HG03460 (cell line): ENCODE results near the gene TCF12.

Experiments
- ATAC-seq: cut with Tn5 transposase; IDR thresholded peaks from one replicate; pipeline ENCODE4 v1.9.1; 2021; ENCODE audit not compliant: unreplicated experiment

TCF12 gene

DNA sequence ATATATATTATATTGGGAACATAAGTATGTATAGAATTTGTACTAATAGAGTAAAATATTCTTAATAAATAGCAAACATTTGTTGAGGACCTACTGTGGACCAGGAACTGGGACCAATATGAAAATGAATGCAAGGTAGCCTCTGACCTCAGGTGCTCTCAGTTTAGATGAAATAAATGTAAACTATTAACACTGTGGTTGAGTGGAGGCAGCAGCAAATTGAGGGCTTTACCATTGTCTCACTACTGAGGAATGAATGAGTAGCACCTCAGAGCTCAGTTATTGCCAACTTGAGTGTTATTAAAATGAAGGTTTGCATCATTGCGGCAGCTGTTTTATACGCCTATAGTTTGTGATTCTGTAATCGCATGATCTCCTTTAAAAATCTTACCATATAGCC, 366.9 kb downstream of the TCF12 start:
- ATAC-seq = peak; percentile 56

DNA sequence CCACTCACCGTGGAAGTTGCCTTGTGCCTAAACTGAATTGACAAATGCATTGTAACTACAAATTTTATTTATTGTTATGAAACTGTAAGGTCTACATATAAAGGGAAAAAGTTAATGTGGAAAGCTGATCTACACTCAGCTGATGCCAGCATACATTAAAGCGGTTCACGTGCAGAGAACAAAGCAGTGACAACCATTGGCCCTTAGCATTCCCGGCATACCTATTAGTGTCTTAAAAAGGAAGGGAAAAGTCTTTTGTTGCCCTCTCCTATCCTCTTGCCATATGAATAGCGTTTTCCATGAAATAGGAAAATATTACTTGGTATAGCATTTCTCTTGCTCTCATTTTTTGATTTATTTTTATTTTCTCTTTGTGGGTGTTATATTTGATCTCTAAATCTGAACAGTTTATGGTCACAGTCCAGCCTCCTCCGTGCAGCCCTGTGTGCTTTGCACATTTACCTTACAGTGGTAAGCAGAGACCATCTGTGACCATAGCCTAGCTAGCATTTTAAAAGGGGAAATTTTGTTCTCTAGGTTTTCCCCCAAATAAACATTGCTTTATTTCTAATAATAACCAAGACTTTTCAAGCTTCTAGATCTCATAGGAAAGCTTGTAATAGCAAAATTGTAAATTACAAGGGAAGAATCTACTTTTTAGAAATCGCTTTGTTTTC, 368.1 kb downstream of the TCF12 start:
- ATAC-seq = no peak

- no peak for ATAC-seq
Measured at GRCh38 chr15:57287123-57287521, 368.7 kb downstream of the TCF12 start.

DNA sequence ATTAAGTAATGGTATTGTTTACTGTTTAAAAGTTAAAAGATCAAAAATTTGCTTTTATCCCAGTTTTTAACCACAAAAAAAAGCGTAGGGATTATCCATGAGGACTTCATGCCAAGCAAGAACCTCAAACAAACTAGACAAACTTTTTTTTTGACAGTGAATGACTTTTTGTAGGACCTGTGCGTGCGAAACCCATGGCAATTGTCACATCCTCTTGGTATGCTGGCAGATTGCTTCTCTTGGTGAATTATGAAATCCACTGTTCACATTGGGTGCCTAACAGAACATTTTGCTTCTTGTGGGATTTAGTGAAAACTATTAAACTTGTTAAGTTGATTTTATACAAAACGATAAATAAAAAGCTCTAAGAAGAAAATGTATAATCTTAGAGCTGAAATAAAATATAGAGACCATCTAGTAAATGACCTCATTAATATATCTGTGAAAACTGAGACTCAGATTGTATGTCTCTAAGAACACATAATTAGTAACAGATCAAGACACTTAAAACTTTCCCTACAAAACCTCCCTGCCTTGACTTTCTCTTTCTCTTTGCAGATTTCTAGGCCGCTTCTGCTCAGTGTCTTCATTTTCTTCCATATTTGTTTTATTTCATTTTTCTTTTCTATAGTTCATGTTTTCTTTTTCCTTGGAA, 370.6 kb downstream of the TCF12 start:
- no peak for ATAC-seq

- ATAC-seq = no peak
Measured at GRCh38 chr15:57290187-57290586, 371.7 kb downstream of the TCF12 start.

DNA sequence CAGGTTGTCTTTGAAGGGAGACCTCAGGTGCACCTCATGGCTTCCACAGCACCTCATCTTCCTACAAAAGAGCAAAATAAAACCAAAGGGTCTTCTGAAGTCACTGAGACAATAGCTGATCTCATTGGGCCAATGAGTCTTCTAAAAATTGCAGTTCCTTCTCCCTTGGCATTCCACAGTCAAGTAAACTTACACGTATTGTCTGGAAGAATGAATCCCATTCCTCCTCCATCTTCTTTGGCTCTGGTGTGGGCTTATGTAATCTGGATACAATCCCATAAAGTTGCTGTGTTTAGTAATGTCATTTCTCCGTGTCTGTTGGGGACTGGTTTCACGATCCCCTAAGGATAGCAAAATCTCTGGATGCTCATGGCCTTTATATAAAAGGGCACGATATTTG, 372.4 kb downstream of the TCF12 start:
- no peak for ATAC-seq

GRCh38 chr15:57296473-57297162, 378.2 kb downstream of the TCF12 start:
- ATAC-seq = no peak

DNA sequence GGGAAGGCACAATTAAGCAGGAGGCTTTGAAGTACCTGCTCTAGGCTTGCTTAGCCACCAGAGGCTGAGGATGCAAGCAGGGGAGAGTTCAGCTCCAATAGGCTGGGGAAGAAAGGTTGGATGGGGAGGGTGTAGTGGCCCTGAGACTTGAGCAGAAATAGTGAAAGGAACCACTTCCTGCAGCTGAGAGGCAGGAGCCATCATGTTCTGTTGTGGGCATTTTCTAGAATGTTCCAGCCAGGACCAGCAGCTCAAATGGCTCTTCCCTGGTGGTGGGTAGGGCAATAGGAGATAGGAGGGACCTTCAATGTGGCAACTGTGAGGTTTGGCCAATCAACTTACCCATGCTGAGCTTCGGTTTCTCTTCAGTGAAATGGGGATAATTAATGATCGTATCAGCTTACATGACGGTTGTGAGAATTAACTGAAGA, 378.7 kb downstream of the TCF12 start:
- ATAC-seq = no peak

DNA sequence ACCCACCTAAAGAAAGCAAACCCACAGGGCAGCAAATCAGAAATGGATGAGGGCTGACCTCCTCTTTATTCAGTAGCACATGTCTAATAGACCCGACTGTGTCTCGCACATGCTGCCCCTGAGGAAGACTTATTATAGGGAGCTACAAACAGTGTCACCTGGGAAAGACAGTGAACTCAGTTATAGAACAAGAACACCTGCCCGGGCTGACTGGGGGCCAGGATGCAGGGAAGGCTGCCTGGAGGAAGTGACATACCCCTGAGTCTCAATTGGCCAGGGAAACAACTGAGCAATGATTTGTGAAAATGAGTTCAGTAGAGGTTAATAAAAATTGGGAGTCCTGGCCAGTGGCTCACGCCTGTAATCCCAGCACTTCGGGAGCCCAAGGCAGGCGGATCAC, 379.2 kb downstream of the TCF12 start:
- no peak for ATAC-seq

DNA sequence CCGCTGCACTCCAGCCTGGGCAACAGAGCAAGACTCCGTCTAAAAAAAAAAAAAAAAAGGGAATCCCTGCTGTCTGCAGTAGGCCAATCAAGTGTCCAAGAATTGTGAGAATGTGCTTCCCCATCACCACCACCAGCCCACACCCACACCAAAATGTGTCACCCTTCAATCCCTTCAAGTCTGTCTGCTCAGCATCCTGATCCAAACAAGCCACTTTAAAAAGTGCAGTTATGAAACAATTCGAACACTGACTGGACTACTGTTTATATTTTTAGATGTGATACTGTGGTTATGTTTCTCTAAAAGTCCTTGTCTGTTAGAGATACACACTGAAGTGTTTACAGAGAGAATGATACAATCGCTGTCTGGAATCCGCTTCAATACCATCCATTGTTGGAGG, 379.8 kb downstream of the TCF12 start:
- ATAC-seq = no peak

DNA sequence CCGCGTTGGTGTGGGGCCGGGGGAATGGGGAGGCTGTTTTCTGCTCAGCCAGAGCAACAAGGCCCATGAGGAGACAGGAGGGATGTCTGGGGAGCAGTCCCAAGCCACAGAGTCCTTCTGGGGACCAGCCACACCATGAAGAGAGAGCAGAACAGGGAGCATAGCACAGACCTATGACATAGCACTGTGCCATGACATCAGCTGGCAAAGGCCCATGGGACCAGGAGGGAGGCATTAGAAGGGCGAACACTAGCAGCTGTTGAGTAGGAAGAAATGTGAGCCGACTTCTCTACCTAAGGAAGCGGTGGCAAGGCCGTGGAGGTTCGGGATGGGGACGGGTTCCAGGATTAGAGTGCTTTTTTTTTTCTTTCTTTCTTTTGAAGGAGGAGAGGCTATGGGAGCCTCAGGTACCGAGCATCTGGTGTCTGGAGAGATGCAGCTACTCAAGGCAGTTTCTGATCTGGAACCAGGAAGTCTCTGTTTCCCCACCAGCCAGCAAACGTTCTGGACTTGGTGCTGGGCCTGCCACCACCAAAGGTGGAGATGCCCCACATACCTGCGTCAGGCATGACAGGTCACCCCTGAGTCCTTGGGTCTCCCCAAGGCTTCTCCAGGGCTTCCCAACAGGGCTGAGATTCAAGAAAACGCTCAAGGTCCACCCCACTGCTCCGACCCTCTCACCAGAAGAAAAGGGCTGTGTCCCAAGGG, 380.6 kb downstream of the TCF12 start:
- ATAC-seq = no peak

DNA sequence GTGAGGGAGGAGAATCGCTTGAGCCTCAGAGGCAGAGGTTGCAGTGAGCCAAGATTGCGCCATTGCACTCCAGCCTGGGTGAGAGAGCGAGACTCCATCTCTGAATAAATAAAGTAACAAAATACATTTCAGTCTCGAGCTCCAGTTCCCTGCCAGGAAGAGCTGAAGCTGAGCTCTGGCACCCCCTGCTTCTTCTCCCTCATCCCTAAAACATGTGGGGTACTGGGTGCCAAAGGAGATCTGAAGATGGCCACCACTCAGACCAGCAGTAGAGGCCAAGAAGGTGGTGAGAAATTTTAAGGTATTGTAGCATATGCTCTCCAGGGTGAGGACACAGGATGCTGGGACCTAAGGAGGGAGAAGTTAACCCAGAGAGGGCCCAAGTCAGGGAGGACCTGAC, 382.9 kb downstream of the TCF12 start:
- no peak for ATAC-seq

DNA sequence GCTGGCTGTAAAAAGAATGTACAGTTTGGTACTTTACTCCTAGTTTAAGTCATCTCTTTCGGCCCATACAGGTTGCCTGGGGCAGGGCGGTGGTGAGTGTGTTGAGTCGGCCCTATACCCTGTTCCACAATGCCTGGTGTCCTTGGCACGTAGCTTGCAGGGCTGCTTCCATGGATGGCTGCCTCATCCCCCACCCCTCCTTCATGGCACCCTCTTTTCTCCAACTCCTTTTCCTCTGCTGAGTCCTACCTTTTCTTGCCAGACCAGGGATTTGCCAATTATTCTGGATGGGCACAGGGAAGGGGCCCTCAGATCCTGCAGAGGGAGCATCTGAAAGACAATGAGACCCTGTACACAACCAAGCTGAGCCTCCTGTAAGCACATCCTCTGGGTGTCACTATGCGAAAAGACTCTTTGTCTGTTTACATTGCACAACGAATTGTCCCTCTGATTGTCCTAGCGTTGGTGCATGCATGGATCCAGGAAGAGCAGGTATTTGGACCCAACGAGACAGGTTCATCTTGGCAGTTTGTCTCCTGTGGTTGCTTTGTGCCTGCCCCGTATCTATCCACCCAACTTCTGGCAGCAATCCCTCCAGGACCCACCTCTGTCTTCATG, 384.3 kb downstream of the TCF12 start:
- ATAC-seq = no peak

GRCh38 chr15:57305009-57305408, 386.6 kb downstream of the TCF12 start:
- no peak for ATAC-seq

DNA sequence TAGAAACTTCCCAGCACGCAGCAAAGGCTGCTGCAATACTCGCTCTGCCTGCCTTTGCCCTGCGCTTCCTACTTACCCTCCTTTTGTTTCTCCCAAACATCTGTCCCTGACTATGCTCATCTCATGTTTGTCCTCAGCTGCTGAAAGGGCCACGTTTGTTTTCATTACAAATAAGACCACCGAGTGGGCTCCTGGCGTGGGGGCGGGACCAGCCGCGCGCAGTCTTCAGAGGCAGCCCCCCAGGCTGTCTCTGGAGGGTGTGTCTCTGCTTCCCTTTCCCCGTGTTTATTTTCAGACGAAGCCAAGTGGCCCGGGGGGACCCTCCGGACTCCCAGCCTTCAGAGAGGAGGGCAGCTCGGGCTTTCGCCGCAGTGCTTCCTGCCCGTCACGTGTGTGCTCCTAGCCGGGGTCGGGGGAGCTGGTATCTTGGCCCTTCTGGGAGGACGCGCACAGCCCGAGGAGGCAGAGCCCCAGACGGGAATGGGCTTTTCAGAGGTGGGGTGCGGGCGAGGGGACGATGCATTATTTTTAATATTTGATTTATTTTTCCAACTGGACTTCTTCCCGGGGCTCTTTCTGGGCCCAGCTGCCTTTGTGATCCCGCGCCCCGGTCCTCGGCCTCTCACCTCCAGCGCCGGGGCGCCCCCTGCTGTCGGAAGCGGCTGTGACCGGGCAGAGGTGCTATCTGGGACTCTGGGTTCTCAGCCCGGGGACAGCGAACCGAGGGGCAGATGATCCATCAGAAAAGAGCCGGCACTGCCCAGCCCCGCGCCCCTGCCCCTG, 387.9 kb downstream of the TCF12 start:
- peak; percentile 46 for ATAC-seq

DNA sequence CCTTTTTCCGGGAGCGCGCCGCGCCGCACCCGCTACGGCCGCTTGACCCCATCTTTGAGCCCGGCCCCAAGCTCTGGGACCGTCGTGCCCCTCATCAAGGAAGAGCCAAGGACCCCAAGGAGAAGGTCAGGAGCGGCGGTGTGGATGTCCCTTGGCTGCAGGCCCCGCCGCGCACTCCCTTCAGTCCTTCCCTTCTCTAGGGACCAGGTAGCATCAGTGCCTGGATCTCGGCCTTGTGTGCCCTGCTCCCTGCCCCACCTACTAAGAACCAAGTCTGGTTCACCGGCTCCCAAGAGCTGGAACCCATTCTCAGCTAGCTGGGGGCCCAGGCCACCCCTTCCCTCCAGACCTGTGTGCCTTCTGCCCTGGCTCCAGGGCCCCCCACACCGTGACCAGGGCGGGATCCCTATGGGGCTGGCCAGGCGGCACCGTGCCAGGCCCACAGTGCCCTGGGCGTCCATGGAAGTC, 388.5 kb downstream of the TCF12 start:
- ATAC-seq = no peak

DNA sequence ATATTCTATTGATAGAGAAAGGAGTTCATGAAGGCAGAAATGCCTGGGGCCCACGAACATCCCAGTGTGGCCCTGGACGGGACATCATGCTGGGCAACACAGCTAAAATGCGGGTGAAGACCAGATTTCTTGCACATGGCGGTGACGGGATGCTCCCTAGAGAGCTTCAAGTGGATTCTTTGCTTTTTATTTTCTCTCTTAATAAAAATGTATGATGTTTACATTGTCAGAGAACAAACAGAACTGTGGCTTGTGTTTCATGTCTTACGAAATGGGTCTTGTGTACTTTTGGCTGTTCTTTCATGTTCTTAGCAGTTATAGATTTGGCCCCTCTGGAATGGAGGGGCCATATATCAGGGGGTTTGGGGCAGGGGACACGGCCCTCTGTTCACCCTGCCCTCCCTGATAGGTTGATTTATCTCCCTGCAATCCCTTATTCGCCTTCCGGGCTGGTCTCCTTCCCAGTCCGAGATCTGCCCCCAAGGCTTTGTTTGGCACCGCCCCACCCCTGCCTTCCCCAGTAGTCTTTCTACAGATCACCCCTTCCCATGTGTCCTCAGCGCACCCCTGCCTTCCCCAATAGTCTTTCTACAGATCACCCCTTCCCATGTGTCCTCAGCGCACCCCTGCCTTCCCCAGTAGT, 389.2 kb downstream of the TCF12 start:
- no peak for ATAC-seq

GRCh38 chr15:57308170-57308545, 389.7 kb downstream of the TCF12 start:
- no peak for ATAC-seq

GRCh38 chr15:57309856-57310760, 391.7 kb downstream of the TCF12 start:
- ATAC-seq = no peak
